Skeletal muscle cell (primary cell): Measurements from ENCODE around the gene ANXA2R.
A peak's percentile ranks its signal among the peaks of the same experiment; 100 is the strongest.
"Not testable (repeated sequence)": the region's sequence is repeated elsewhere in the genome, so short reads cannot be mapped to it uniquely, and the experiment has no call there.

ENCODE experiments used
- DNase-seq: peaks from one replicate; pipeline ENCODE4 v3.0.0-alpha.2; 2010; ENCODE audit warnings: low read depth
- H3K4me3 ChIP-seq: 2 replicates; pipeline ENCODE4 v1.5.1; 2011; ENCODE audit warnings: low read depth, mild to moderate bottlenecking, control low read depth, low read length, moderate library complexity

Gene ANXA2R

GRCh38 chr5:43040287-43041098, at the start of gene ANXA2R:
TSS of gene ANXA2R (minus strand) at chr5:43040319. CDS start at chr5:43040046, 273 bp downstream.
- H3K4me3 ChIP-seq = peak within 1 kb of the TSS; percentile 62
- peak; percentile 88 for DNase-seq

GRCh38 chr5:43086118-43086908, 46.2 kb upstream of the ANXA2R start:
- not testable (repeated sequence) for H3K4me3 ChIP-seq, DNase-seq

- DNase-seq = no peak
- no peak overlapping the region for H3K4me3 ChIP-seq
Measured at GRCh38 chr5:43085453-43085852, 45.3 kb upstream of the ANXA2R start.

GRCh38 chr5:43084468-43084867, 44.3 kb upstream of the ANXA2R start:
- not testable (repeated sequence) for DNase-seq, H3K4me3 ChIP-seq

GRCh38 chr5:43081345-43081744, 41.2 kb upstream of the ANXA2R start:
- not testable (repeated sequence) for H3K4me3 ChIP-seq, DNase-seq

GRCh38 chr5:43078956-43079355, 38.8 kb upstream of the ANXA2R start:
- peak; percentile 62 for DNase-seq
- no peak overlapping the region for H3K4me3 ChIP-seq

- H3K4me3 ChIP-seq, DNase-seq: not testable (repeated sequence)
Measured at GRCh38 chr5:43077446-43078191, 37.5 kb upstream of the ANXA2R start.

- no peak overlapping the region for H3K4me3 ChIP-seq
- DNase-seq = peak; percentile 61
Measured at GRCh38 chr5:43075319-43076293, 35.5 kb upstream of the ANXA2R start.

- H3K4me3 ChIP-seq = no peak overlapping the region
- no peak for DNase-seq
Measured at GRCh38 chr5:43074987-43075318, 34.8 kb upstream of the ANXA2R start.

GRCh38 chr5:43073597-43074546, 33.8 kb upstream of the ANXA2R start:
- DNase-seq = no peak
- H3K4me3 ChIP-seq = no peak overlapping the region

- H3K4me3 ChIP-seq, DNase-seq: not testable (repeated sequence)
Measured at GRCh38 chr5:43069401-43069720, 29.2 kb upstream of the ANXA2R start.

GRCh38 chr5:43068037-43068436, 27.9 kb upstream of the ANXA2R start:
- DNase-seq = no peak

GRCh38 chr5:43066799-43067741, 27.0 kb upstream of the ANXA2R start:
- peak; percentile 66 for DNase-seq
- H3K4me3 ChIP-seq = peak overlapping the region; percentile 74

More at GRCh38 chr5:43068037-43068436, 27.9 kb upstream of the ANXA2R start:
- peak overlapping the region; percentile 74 for H3K4me3 ChIP-seq

GRCh38 chr5:43065948-43066798, 26.1 kb upstream of the ANXA2R start:
- peak overlapping the region; percentile 74 for H3K4me3 ChIP-seq
- no peak for DNase-seq

- no peak for DNase-seq
- H3K4me3 ChIP-seq = peak overlapping the region; percentile 74
Measured at GRCh38 chr5:43065387-43065947, 25.3 kb upstream of the ANXA2R start.

- no peak for DNase-seq
- peak overlapping the region; percentile 74 for H3K4me3 ChIP-seq
Measured at GRCh38 chr5:43063721-43064171, 23.6 kb upstream of the ANXA2R start.
